GM19467 (cell line): ENCODE measurements around the gene RAD51B.

ENCODE experiments used
- ATAC-seq: cut with Tn5 transposase; IDR thresholded peaks from one replicate; pipeline ENCODE4 v1.9.1; 2021; ENCODE audit warnings: mild to moderate bottlenecking, moderate library complexity; ENCODE audit not compliant: unreplicated experiment

Gene RAD51B

GRCh38 chr14:68552075-68552474, 732.5 kb downstream of the RAD51B start:
- no peak for ATAC-seq

GRCh38 chr14:68552602-68553001, 733.0 kb downstream of the RAD51B start:
- no peak for ATAC-seq

- ATAC-seq: no peak
These were observed 733.7 kb downstream of the RAD51B start for GRCh38 chr14:68553311-68553710.

- no peak for ATAC-seq
These were observed 734.7 kb downstream of the RAD51B start for GRCh38 chr14:68554231-68554630.

- no peak for ATAC-seq
These were observed 736.7 kb downstream of the RAD51B start for GRCh38 chr14:68556253-68556652.

GRCh38 chr14:68557648-68558047, 738.1 kb downstream of the RAD51B start:
- no peak for ATAC-seq

GRCh38 chr14:68558096-68558495, 738.5 kb downstream of the RAD51B start:
- no peak for ATAC-seq

GRCh38 chr14:68559949-68560348, 740.4 kb downstream of the RAD51B start:
- ATAC-seq: no peak

- no peak for ATAC-seq
These were observed 742.0 kb downstream of the RAD51B start for GRCh38 chr14:68561531-68562007.

GRCh38 chr14:68562911-68563250, 743.3 kb downstream of the RAD51B start:
- no peak for ATAC-seq

GRCh38 chr14:68563251-68564131, 743.9 kb downstream of the RAD51B start:
- ATAC-seq: no peak

- no peak for ATAC-seq
These were observed 744.7 kb downstream of the RAD51B start for GRCh38 chr14:68564191-68564825.

GRCh38 chr14:68564826-68565759, 745.5 kb downstream of the RAD51B start:
- no peak for ATAC-seq

GRCh38 chr14:68566075-68566474, 746.5 kb downstream of the RAD51B start:
- ATAC-seq: no peak

GRCh38 chr14:68568907-68569897, 749.6 kb downstream of the RAD51B start:
- no peak for ATAC-seq

GRCh38 chr14:68569970-68570409, 750.4 kb downstream of the RAD51B start:
- no peak for ATAC-seq

GRCh38 chr14:68571114-68571591, 751.6 kb downstream of the RAD51B start:
- ATAC-seq: no peak

- ATAC-seq: no peak
These were observed 752.4 kb downstream of the RAD51B start for GRCh38 chr14:68571928-68572525.

- no peak for ATAC-seq
These were observed 753.5 kb downstream of the RAD51B start for GRCh38 chr14:68573126-68573525.
